Skeletal muscle tissue (tissue), 4 donors: Measurements from ENCODE around the gene TMEM130. TPM values are rescaled to one million over a fixed set of nuclear protein-coding genes. Genes with fewer than 3 reads are reported as not detected.

Source experiments
- H3K27ac ChIP-seq: one replicate; pipeline ENCODE4 v1.7.0; 2013; ENCODE audit warnings: mild to moderate bottlenecking, low read depth, low read length, inconsistent platforms
- H3K27me3 ChIP-seq, 3 donors: one replicate each; pipeline ENCODE4 v1.7.0; 2013; ENCODE audit warnings: low read length in 3 of 3; ENCODE audit not compliant: control insufficient read depth in 3 of 3, insufficient read depth in 3 of 3
- H3K36me3 ChIP-seq, 3 donors: one replicate each; pipeline ENCODE4 v1.7.0; 2013; ENCODE audit warnings: low read length in 3 of 3; ENCODE audit not compliant: control insufficient read depth in 3 of 3, insufficient read depth in 3 of 3
- H3K4me1 ChIP-seq, 3 donors: one replicate each; pipeline ENCODE4 v1.7.0; 2013; ENCODE audit warnings: low read length in 3 of 3, mild to moderate bottlenecking in 3 of 3; ENCODE audit not compliant: control insufficient read depth in 3 of 3, insufficient read depth in 3 of 3
- H3K4me3 ChIP-seq, 3 donors: one replicate each; pipeline ENCODE4 v1.7.0; 2013; ENCODE audit warnings: low read length in 3 of 3
- H3K9ac ChIP-seq, 3 donors: one replicate each; pipeline ENCODE4 v1.7.0; 2013; ENCODE audit warnings: low read length in 3 of 3, mild to moderate bottlenecking in 3 of 3, moderate library complexity in 2 of 3, low read depth in 1 of 3
- H3K9me3 ChIP-seq, 3 donors: one replicate each; pipeline ENCODE4 v1.7.0; 2013; ENCODE audit warnings: low read length in 3 of 3; ENCODE audit not compliant: control insufficient read depth in 3 of 3
- total RNA-seq: library from RNA; depleted of rRNA; stranded (reverse); fragments of >200 nt; gene quantifications from one replicate; pipeline ENCODE4 v1.2.3, GENCODE V29; 2014
- donor health status: Osteomylitis.

TMEM130 gene
- total RNA-seq, 1 donor from 2014 or later, result 0.52 TPM

- no peak overlapping the region for H3K27ac ChIP-seq
- H3K4me1 ChIP-seq, result peaks cover 0 to 5% (median 3%) of the 10 kb centered on the region in 3 donors
- no peak overlapping the region for H3K4me3 ChIP-seq
- H3K9me3 ChIP-seq, result no peaks in the 10 kb centered on the region
- peaks cover 9 to 25% (median 22%) of the 10 kb centered on the region in 3 donors for H3K27me3 ChIP-seq
- H3K9ac ChIP-seq, result no peak overlapping the region
- no peaks in the 10 kb centered on the region for H3K36me3 ChIP-seq
These were observed 702 bp downstream of the TMEM130 start for GRCh38 chr7:98869027-98869596.

- no peaks in the 10 kb centered on the region for H3K9me3 ChIP-seq
- no peak overlapping the region for H3K27ac ChIP-seq
- H3K4me3 ChIP-seq, result no peak overlapping the region
- H3K36me3 ChIP-seq, result no peaks in the 10 kb centered on the region
- no peak overlapping the region for H3K9ac ChIP-seq
- H3K27me3 ChIP-seq, result peaks cover 9 to 25% (median 22%) of the 10 kb centered on the region in 3 donors
- H3K4me1 ChIP-seq, result peaks cover 0 to 5% (median 3%) of the 10 kb centered on the region in 3 donors
These were observed 1.4 kb downstream of the TMEM130 start for GRCh38 chr7:98868450-98868849.

GRCh38 chr7:98866765-98867164, 3.0 kb downstream of the TMEM130 start:
- peaks cover 9 to 25% (median 22%) of the 10 kb centered on the region in 3 donors for H3K27me3 ChIP-seq
- no peaks in the 10 kb centered on the region for H3K36me3 ChIP-seq

GRCh38 chr7:98866351-98866750, 3.5 kb downstream of the TMEM130 start:
- Histone ChIP-seq H3K27me3 (peaks cover 6 to 25% (median 19%) of the 10 kb centered on the region in 3 donors), H3K4me3 (no peak overlapping the region), H3K9me3 (no peaks in the 10 kb centered on the region), H3K9ac (no peak overlapping the region), H3K36me3 (no peaks in the 10 kb centered on the region), H3K27ac (no peak overlapping the region), H3K4me1 (peaks cover 0 to 5% (median 3%) of the 10 kb centered on the region in 3 donors)

More at GRCh38 chr7:98866765-98867164, 3.0 kb downstream of the TMEM130 start:
- Histone ChIP-seq H3K9me3 (no peaks in the 10 kb centered on the region), H3K27ac (no peak overlapping the region), H3K4me1 (peaks cover 0 to 5% (median 3%) of the 10 kb centered on the region in 3 donors), H3K9ac (no peak overlapping the region), H3K4me3 (no peak overlapping the region)

GRCh38 chr7:98864731-98865453, 4.9 kb downstream of the TMEM130 start:
- H3K4me3 ChIP-seq, result no peak overlapping the region
- no peaks in the 10 kb centered on the region for H3K9me3 ChIP-seq
- H3K27ac ChIP-seq, result no peak overlapping the region
- H3K9ac ChIP-seq, result no peak overlapping the region
- H3K36me3 ChIP-seq, result no peaks in the 10 kb centered on the region
- peaks cover 0 to 20% (median 11%) of the 10 kb centered on the region in 3 donors for H3K27me3 ChIP-seq
- H3K4me1 ChIP-seq, result peaks cover 0 to 5% (median 3%) of the 10 kb centered on the region in 3 donors

GRCh38 chr7:98863601-98864000, 6.2 kb downstream of the TMEM130 start:
- Histone ChIP-seq H3K9me3 (no peaks in the 10 kb centered on the region), H3K27me3 (peaks cover 0 to 8% (median 0%) of the 10 kb centered on the region in 3 donors), H3K36me3 (no peaks in the 10 kb centered on the region), H3K4me3 (no peak overlapping the region), H3K9ac (no peak overlapping the region), H3K27ac (no peak overlapping the region), H3K4me1 (no peaks in the 10 kb centered on the region)

GRCh38 chr7:98862716-98863420, 6.9 kb downstream of the TMEM130 start:
- Histone ChIP-seq H3K9me3 (no peaks in the 10 kb centered on the region), H3K36me3 (no peaks in the 10 kb centered on the region), H3K9ac (no peak overlapping the region), H3K27ac (no peak overlapping the region), H3K27me3 (peaks cover 0 to 10% (median 0%) of the 10 kb centered on the region in 3 donors), H3K4me1 (no peaks in the 10 kb centered on the region), H3K4me3 (no peak overlapping the region)

GRCh38 chr7:98862203-98862602, 7.6 kb downstream of the TMEM130 start:
- H3K4me3 ChIP-seq, result no peak overlapping the region
- H3K9me3 ChIP-seq, result no peaks in the 10 kb centered on the region
- H3K4me1 ChIP-seq, result no peaks in the 10 kb centered on the region
- peaks cover 0 to 9% (median 0%) of the 10 kb centered on the region in 3 donors for H3K27me3 ChIP-seq
- H3K36me3 ChIP-seq, result no peaks in the 10 kb centered on the region
- no peak overlapping the region for H3K27ac ChIP-seq
- no peak overlapping the region for H3K9ac ChIP-seq

GRCh38 chr7:98860071-98860470, 9.7 kb downstream of the TMEM130 start:
- Histone ChIP-seq H3K27me3 (peaks cover 0 to 15% (median 6%) of the 10 kb centered on the region in 3 donors), H3K27ac (no peak overlapping the region), H3K4me3 (no peak overlapping the region), H3K9ac (no peak overlapping the region), H3K4me1 (no peaks in the 10 kb centered on the region), H3K36me3 (no peaks in the 10 kb centered on the region), H3K9me3 (no peaks in the 10 kb centered on the region)
